COLO668 (cell line): ENCODE data around the gene RNGTT.
A peak's percentile ranks its signal among the peaks of the same experiment; 100 is the strongest.
"Not testable (repeated sequence)": the region's sequence is repeated elsewhere in the genome, so short reads cannot be mapped to it uniquely, and the experiment has no call there.

ENCODE experiments used
- DNase-seq: peaks from one replicate; lab custom pipeline; 2025; ENCODE audit not compliant: unreplicated experiment; lab: John Stamatoyannopoulos, UW

The RNGTT gene

GRCh38 chr6:88869263-88870020 is 94.0 kb downstream of the RNGTT start:
- DNase-seq = no peak

GRCh38 chr6:88867841-88868731 is 95.3 kb downstream of the RNGTT start:
- DNase-seq = no peak

- no peak for DNase-seq
These were observed 96.6 kb downstream of the RNGTT start for GRCh38 chr6:88866856-88867255.

GRCh38 chr6:88865275-88865674 is 98.1 kb downstream of the RNGTT start:
- DNase-seq = no peak

GRCh38 chr6:88864359-88865054 is 98.9 kb downstream of the RNGTT start:
- DNase-seq = peak; percentile 20

- DNase-seq = no peak
These were observed 103.1 kb downstream of the RNGTT start for GRCh38 chr6:88860310-88860709.

GRCh38 chr6:88858455-88858854 is 105.0 kb downstream of the RNGTT start:
- no peak for DNase-seq

- DNase-seq = no peak
These were observed 106.9 kb downstream of the RNGTT start for GRCh38 chr6:88856566-88856965.

GRCh38 chr6:88855541-88856147 is 107.8 kb downstream of the RNGTT start:
- peak; percentile 20 for DNase-seq

GRCh38 chr6:88852775-88853174 is 110.6 kb downstream of the RNGTT start:
- no peak for DNase-seq

GRCh38 chr6:88852000-88852399 is 111.4 kb downstream of the RNGTT start:
- DNase-seq = no peak

GRCh38 chr6:88848870-88849269 is 114.5 kb downstream of the RNGTT start:
- DNase-seq = no peak

- no peak for DNase-seq
These were observed 120.4 kb downstream of the RNGTT start for GRCh38 chr6:88843040-88843439.

GRCh38 chr6:88842320-88842719 is 121.1 kb downstream of the RNGTT start:
- DNase-seq = no peak

- peak; percentile 4 for DNase-seq
These were observed 122.5 kb downstream of the RNGTT start for GRCh38 chr6:88840796-88841539.

GRCh38 chr6:88840289-88840688 is 123.1 kb downstream of the RNGTT start:
- no peak for DNase-seq

GRCh38 chr6:88839280-88839679 is 124.1 kb downstream of the RNGTT start:
- no peak for DNase-seq

GRCh38 chr6:88835210-88835609 is 128.2 kb downstream of the RNGTT start:
- DNase-seq = no peak

- not testable (repeated sequence) for DNase-seq
These were observed 130.3 kb downstream of the RNGTT start for GRCh38 chr6:88833071-88833470.

- DNase-seq = not testable (repeated sequence)
These were observed 135.8 kb downstream of the RNGTT start for GRCh38 chr6:88827599-88827998.
